Right lobe of liver (tissue), 6 donors: ENCODE results near the gene KRT36. TPM values are rescaled to one million over a fixed set of nuclear protein-coding genes. Genes with fewer than 3 reads are reported as not detected.

ENCODE experiments used
- ATAC-seq, 4 donors: fragments of 200-7000 bp; cut with Tn5 transposase; one replicate each; pipeline ENCODE4 v1.9.1; 2020; ENCODE audit warnings: mild to moderate bottlenecking in 4 of 4, moderate library complexity in 4 of 4
- DNase-seq, 3 donors: peaks; one replicate each; pipeline ENCODE4 v3.0.0-alpha.2; 2020
- H3K27ac ChIP-seq, 3 donors: fragments of 200-600 bp; one replicate each; pipeline ENCODE4 v1.8.0; 2022
- H3K27me3 ChIP-seq, 2 donors: fragments of 200-600 bp; one replicate each; pipeline ENCODE4 v1.8.0; 2022
- H3K36me3 ChIP-seq, 4 donors: fragments of 200-600 bp; sonication (generic) in 1 of 4; one replicate each; pipeline versions ENCODE4 v1.5.1 to v1.8.0; 2017 to 2022; ENCODE audit warnings: control low read depth in 1 of 4
- H3K4me1 ChIP-seq, 4 donors: fragments of 200-600 bp; sonication (generic) in 1 of 4; one replicate each; pipeline versions ENCODE4 v1.5.1 to v1.8.0; 2017 to 2022; ENCODE audit warnings: control low read depth in 1 of 4
- H3K4me3 ChIP-seq, 3 donors: fragments of 200-600 bp; one replicate each; pipeline ENCODE4 v1.8.0; 2022
- H3K9me3 ChIP-seq, 4 donors: fragments of 200-600 bp; sonication (generic) in 1 of 4; one replicate each; pipeline versions ENCODE4 v1.5.1 to v1.8.0; 2017 to 2022; ENCODE audit warnings: control low read depth in 1 of 4
- POLR2A ChIP-seq: fragments of 450-650 bp; IDR thresholded peaks from one replicate; pipeline ENCODE4 v1.6.1; 2017; ENCODE audit warnings: antibody characterized with exemption, mild to moderate bottlenecking
- WGBS: methylation state at CpG from one replicate; pipeline ENCODE4 v1.1.6; 2018; ENCODE audit warnings: low coverage, low lambda C conversion rate; ENCODE audit not compliant: insufficient coverage; ENCODE audit errors: missing lambda C conversion rate; 5-methylcytosine and 5-hydroxymethylcytosine counted together
- intact Hi-C, 2 donors: fragments of 100-400 bp; cut with DNase I; formaldehyde crosslinking; loops; one replicate each; pipeline versions ENCODE4 v1.11.2 to v1.14.1; 2022
- microRNA-seq, 2 donors: library from miRNA; unstranded; fragments of <30 nt; microRNA quantifications; one replicate each; pipeline ENCODE4, GENCODE V29; 2019 to 2020
- small RNA-seq, 2 experiments: library from RNA; depleted of rRNA; stranded (forward); fragments of <200 nt; gene quantifications; one replicate each; pipeline ENCODE3, GENCODE V24; 2016
- total RNA-seq, 6 experiments: library from RNA; depleted of rRNA in 2 of 6; stranded (reverse); fragments of >200 nt in 2 of 6; fragmentation: NEBNext Ultra II Directional in 3 of 6; extraction: Animal tissue kit (Norgen Biotek cat#: 25700) in 3 of 6; gene quantifications; one replicate each; pipeline versions ENCODE4 v1.1.0 to v1.2.4, GENCODE V29; 2016 to 2023
- TF ChIP-seq, protein P1 (sequence below), 4 donors: fragments of 200-600 bp in 3 of 4; fragments of 450-650 bp in 1 of 4; IDR thresholded peaks; one replicate each; pipeline versions ENCODE4 v1.5.1 to v1.8.0; 2016 to 2022; ENCODE audit warnings: antibody characterized with exemption in 4 of 4, mild to moderate bottlenecking in 2 of 4
- donor health status: DM: no; HTN: yes; CAD: no.
- donor health status: DM: no; HTN: no; CAD: no.
- donor health status: DM: no; HTN: no; CAD: no.
- donor health status: DM: no; HTN: yes; CAD: no.
- donor health status: DM: no; HTN: yes; CAD: no.

KRT36 gene
- total RNA-seq, 6 experiments from 2014 or later, result not detected

DNA sequence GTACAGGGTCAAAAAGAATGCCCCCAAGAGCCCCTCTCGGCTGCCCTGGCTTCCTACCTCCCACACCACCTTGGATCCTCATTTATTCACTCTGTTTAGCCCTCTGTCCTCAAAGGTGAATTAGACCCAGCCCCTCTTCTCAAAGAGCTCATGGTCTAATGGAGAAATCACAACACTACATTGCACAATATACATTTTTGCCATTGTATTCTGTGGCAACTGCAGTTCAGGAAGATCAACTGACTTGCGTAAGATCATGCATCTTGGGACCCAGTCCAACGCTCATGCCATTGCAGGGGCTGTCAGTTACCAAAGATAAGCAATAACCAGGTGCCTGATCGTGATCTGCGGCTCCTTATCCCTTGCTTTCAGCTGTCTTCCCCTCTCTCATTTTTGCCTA, 50.3 kb downstream of the KRT36 start:
- intact Hi-C loops, result no loop called here

DNA sequence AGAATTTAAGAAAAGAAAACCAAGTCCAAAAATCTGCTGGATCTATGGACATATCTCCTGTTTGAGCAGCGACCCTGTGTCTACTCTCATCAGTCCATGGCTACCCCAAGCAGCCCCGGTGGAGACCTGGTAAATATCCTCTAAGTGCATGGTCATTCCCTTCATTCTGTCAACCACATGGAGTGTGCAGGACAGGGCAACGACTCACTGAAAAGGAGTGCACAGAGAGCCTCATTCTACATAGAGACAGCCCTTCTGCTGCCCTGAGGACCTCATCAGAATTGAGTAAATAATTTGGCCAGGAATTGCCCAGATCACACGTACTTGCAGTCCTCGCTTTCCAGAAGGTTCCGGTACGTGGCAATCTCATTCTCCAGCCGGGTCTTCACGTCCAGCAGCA, 51.9 kb downstream of the KRT36 start:
- intact Hi-C loops, result no loop called here
- no peak for TF ChIP-seq POLR2A

More for the DNA sequence above, 50.3 kb downstream of the KRT36 start:
- no peaks in the 10 kb centered on the region for H3K9me3 ChIP-seq
- no peak for TF ChIP-seq POLR2A
- TF ChIP-seq, protein P1, sequence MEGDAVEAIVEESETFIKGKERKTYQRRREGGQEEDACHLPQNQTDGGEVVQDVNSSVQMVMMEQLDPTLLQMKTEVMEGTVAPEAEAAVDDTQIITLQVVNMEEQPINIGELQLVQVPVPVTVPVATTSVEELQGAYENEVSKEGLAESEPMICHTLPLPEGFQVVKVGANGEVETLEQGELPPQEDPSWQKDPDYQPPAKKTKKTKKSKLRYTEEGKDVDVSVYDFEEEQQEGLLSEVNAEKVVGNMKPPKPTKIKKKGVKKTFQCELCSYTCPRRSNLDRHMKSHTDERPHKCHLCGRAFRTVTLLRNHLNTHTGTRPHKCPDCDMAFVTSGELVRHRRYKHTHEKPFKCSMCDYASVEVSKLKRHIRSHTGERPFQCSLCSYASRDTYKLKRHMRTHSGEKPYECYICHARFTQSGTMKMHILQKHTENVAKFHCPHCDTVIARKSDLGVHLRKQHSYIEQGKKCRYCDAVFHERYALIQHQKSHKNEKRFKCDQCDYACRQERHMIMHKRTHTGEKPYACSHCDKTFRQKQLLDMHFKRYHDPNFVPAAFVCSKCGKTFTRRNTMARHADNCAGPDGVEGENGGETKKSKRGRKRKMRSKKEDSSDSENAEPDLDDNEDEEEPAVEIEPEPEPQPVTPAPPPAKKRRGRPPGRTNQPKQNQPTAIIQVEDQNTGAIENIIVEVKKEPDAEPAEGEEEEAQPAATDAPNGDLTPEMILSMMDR (IDR thresholded peaks at IDR 0.05), result no peak
- no peak overlapping the region for H3K4me3 ChIP-seq
- no peaks in the 10 kb centered on the region for H3K27me3 ChIP-seq
- DNase-seq (no peak), ATAC-seq (no peak)
- no peaks in the 10 kb centered on the region for H3K4me1 ChIP-seq
- no peak overlapping the region for H3K27ac ChIP-seq
- no peaks in the 10 kb centered on the region for H3K36me3 ChIP-seq
- 65% methylated on average over 3 of the region's 5 CpGs for WGBS

DNA sequence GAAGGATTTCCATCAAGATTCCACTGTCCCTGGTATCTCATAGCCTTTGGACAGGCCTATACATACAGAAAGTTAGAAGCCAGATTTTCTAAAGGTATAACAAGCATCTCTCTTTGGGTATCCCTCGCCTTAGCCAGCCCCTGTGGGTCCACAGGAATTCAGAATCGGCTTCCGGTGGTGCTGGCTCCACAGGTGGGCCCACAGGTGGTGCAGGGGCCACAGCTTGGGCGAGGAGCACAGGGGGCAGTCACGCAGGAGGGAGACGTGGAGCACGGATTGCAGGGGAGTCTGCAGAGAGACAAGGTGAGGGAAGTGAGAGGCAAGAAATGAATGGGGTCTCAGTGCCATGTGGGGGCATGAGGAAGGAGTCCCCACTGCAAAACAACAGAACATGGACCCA, 52.5 kb downstream of the KRT36 start:
- H3K36me3 ChIP-seq, result no peaks in the 10 kb centered on the region
- no peaks in the 10 kb centered on the region for H3K9me3 ChIP-seq
- no peak for DNase-seq
- H3K27ac ChIP-seq, result no peak overlapping the region
- ATAC-seq, result no peak
- WGBS, result 45% methylated on average over 4 of the region's 7 CpGs
- no peak overlapping the region for H3K4me3 ChIP-seq
- H3K27me3 ChIP-seq, result no peaks in the 10 kb centered on the region
- TF ChIP-seq, protein P1 (IDR thresholded peaks at IDR 0.05), result no peak
- no peak for TF ChIP-seq POLR2A
- H3K4me1 ChIP-seq, result no peaks in the 10 kb centered on the region
- intact Hi-C loops, result no loop called here

More for the DNA sequence above, 51.9 kb downstream of the KRT36 start:
- 73% methylated on average over 5 of the region's 9 CpGs for whole genome bisulfite sequencing
- Histone ChIP-seq H3K27ac (no peak overlapping the region), H3K36me3 (no peaks in the 10 kb centered on the region), H3K4me3 (no peak overlapping the region), H3K27me3 (no peaks in the 10 kb centered on the region), H3K9me3 (no peaks in the 10 kb centered on the region), H3K4me1 (no peaks in the 10 kb centered on the region)
- DNase-seq (no peak), ATAC-seq (no peak)

Small RNA genes within 50 kb of the gene (microRNA-seq; reads per million reads assigned to microRNA genes)
- gene MIR6510, result 0 reads per million in 2 donors

Small RNA genes within 50 kb of the gene (small RNA-seq; reads per million reads assigned to genes)
- 0 to 0.10 reads per million in 2 experiments for gene RNU2-32P

Other genes with a start within 250 kb of the KRT36 start
- gene KRTAP9-4, start 240.2 kb downstream of the KRT36 start, total RNA-seq, result not detected
- gene KRTAP9-9, start 234.5 kb downstream of the KRT36 start, total RNA-seq, result not detected
- not detected for gene KRTAP9-6, start 224.5 kb downstream of the KRT36 start, total RNA-seq
- not detected for gene KRTAP9-7, start 214.2 kb downstream of the KRT36 start, total RNA-seq
- gene KRTAP29-1, start 187.1 kb downstream of the KRT36 start, total RNA-seq, result not detected
- not detected for gene KRTAP16-1, start 180.6 kb downstream of the KRT36 start, total RNA-seq
- gene KRTAP17-1, start 174.2 kb downstream of the KRT36 start, total RNA-seq, result not detected
- not detected for gene KRT33A, start 139.1 kb downstream of the KRT36 start, total RNA-seq
- not detected for gene KRT33B, start 120.1 kb downstream of the KRT36 start, total RNA-seq
- not detected for gene KRT34, start 107.6 kb downstream of the KRT36 start, total RNA-seq
- gene KRT31, start 92.3 kb downstream of the KRT36 start, total RNA-seq, result not detected
- not detected for gene KRT37, start 65.3 kb downstream of the KRT36 start, total RNA-seq
- not detected for gene KRT38, start 48.9 kb downstream of the KRT36 start, total RNA-seq
- not detected for gene KRT32, start 22.5 kb downstream of the KRT36 start, total RNA-seq
- gene KRT35, start 8.8 kb downstream of the KRT36 start, total RNA-seq, result not detected
- 1 to 10 TPM in 1 of 6 experiments, not detected in 5; 1.6 TPM for gene KRT13, start 15.7 kb upstream of the KRT36 start, total RNA-seq
- gene KRT15, start 29.0 kb upstream of the KRT36 start, total RNA-seq, result not detected
- 1 to 10 TPM in 5 of 6 experiments, under 1 TPM in 1; 0.87 to 4.3 (median 2.5) TPM for gene KRT19, start 38.4 kb upstream of the KRT36 start, total RNA-seq
- gene KRT9, start 82.1 kb upstream of the KRT36 start, total RNA-seq, result not detected
- gene KRT14, start 97.0 kb upstream of the KRT36 start, total RNA-seq, result under 1 TPM in 1 of 6 experiments, not detected in 5; 0.24 TPM
- not detected for gene KRT16, start 122.9 kb upstream of the KRT36 start, total RNA-seq
- not detected for gene KRT17, start 134.7 kb upstream of the KRT36 start, total RNA-seq
- 100 to 1,000 TPM; 284 to 454 (median 404) TPM for gene EIF1, start 199.0 kb upstream of the KRT36 start, total RNA-seq
- not detected for gene GAST, start 222.4 kb upstream of the KRT36 start, total RNA-seq
- gene HAP1, start 244.7 kb upstream of the KRT36 start, total RNA-seq, result under 1 TPM in 3 of 6 experiments, not detected in 3; 0.07 to 0.10 (median 0.07) TPM